SKM-1 (cell line): ENCODE data around the gene EVC.

Experiments used
- DNase-seq: peaks from one replicate; lab custom pipeline; 2025; ENCODE audit not compliant: unreplicated experiment; lab: John Stamatoyannopoulos, UW

EVC gene

DNA sequence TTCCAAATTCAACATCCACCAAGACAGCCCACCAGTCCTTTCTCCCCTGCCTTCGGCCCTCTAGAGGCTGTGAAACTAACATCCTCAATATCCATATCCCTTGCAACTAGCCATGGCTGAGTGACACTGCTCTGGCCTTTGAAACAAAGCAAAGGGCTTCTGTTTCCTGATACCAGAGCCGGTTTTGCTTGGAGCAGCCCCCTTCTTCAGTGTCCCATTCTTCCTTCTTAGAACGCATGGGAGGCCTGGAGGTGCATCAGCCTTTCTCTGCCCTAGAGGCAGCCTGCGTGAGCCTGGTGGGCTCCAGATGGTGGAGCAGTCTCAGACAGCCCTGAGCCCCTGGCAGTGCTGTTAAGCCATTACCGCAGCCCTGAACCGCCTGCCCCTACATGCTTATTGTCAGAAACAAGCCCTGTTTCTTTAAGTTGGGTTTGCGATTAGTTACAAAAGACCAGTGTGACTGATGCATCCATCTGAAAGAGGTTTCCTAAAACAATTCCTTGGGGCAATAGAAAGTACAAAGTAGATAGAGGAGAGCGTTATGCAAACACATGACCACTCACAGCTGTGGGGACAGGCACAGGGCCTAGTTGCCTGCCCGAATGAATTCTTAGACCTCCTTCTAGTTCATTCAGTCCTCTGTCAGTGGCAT is 74.1 kb downstream of the EVC start:
- no peak for DNase-seq

DNA sequence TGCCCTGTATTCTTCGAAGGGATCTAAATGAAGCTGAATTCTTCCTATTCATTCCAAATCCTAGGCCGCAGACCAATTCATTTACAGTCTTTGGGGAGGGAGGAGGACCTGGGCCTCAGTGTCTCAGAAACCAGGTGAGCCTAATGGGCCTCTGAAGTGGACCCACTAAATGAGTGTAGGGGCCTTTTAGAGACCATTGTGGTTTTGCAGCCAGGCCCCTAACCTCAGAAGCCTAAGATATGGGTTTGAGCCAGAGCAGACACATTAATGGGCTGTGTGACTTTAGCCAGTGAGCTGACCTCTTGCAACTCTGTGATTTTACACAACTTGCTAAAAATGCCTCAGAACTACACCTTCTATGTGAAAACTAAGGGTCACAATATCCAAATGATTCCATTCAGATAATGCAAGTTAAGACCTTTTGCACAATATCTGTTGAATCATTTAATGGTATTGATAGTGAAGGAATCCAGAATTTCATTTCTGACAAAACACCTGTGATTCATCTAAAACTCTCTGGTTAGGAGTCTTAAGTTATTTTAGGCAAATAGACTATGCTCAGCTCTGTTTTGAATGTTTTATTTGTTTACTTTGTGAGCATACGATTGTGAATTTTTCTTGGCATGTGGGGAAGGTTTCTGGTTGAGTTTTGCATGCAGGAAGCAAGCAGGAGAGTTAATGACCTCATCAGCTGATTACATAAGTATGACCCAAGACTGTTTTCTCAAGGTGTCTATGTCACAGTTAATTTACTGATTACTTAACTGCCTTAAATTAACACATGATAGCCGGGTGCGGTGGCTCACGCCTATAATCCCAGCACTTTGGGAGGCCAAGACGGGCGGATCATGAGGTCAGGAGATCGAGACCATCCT is 75.0 kb downstream of the EVC start:
- no peak for DNase-seq

DNA sequence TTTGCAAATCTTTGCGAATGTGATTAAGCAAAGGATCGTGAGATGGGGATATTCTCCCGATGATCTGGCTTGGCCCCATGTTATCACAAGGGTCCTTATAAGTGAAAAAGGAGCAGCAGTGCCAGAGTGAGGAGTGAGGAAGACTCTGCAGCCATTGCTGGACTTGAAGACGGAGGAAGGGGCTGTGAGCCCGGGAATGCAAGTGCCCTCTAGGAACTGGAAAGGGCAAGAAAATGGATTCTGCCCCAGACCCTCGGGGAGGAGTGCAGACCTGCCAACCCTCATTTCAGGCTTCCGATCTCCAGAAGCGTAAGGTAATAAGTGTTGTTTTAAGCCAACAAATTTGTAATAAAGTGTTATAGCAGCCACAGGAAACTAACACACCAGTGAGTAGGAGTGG is 76.3 kb downstream of the EVC start:
- no peak for DNase-seq

DNA sequence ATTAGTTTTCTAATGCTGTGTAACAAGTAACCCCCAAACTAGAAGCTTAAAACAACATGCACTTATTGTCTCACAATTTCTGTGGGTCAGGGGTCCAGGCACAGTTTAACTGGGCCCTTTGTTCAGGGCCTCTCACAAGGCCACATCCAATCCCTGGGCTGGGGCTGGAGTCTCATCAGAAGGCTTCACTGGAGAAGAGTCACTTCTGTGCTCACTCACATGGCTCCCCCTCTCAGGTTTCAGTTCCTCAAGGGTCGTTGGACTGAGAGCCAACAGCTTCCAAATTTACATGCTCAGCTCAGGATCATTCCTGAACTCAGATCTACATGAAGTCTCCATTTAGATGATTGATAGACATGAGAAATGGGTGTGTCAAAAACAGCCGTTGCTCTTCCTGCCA is 77.1 kb downstream of the EVC start:
- no peak for DNase-seq

DNA sequence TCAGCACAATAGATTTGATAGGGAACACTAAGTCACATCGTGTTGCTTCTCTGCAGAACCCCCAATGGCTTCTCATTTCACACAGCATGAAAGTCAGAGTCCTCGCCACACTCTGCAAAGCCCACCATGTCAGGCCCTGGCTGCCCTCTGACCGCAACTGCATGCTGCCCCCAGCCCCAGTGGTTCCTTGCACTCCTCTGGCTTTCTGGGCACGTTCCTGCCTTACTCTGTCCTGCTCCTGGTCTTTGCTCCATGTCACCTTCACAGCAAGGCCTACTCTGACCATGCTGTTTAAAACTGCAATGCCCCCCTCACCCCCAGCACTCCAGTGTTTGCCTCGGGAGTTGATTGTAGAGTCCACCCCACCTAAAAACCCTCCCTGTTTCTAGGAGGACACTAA is 78.1 kb downstream of the EVC start:
- DNase-seq, result no peak

DNA sequence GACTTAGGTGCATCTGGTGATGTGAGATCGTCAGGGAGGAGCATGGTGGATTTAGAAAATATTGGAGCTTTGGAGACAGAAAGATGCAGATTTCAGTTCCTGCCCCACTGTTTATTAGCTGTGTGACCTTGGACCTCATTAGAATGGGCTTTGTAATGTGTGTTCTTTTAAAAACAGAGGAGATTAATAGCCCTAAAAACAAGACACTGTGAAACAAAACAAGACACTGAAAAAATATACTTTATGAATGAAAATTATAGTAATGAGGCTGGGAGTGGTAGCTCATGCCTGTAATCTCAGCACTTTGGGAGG is 79.5 kb downstream of the EVC start:
- no peak for DNase-seq

DNA sequence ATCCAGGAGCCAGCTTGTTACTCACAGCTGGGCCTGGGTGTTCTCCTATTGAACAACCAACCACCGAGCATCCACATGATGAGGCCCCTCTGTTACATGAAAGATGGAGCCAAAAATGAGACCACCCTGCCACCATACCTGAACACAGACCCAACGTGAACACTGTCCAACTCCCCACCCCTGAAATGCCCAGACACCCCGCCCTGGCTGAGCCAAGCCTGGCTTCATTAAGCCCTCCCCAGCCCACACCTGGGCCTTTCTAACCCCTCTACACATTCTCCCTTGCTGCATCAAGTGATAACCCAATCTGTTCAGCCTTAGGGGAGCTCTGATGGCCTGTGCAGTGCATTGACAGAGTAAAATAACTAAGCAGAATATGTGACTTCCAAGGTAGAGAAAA is 80.7 kb downstream of the EVC start:
- DNase-seq, result no peak

DNA sequence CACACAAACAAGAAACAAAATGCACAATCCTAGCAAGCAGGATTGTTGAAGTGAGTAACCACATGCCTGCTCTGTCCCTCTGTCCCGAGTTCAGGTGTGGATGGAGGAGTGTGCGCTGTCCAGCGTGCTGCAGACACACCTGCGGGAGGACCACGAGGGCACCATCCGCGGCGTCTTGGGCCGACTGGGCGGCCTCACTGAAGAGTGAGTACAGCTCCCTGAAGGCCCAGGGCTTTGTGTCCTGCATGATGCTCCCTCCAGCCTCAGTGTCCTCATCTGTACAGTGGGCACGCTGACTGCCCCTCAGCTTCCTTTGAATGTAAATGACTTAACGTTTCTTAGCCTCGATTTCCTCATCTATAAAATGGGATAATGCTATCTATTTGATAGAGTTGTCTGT is 82.5 kb downstream of the EVC start:
- DNase-seq, result no peak

DNA sequence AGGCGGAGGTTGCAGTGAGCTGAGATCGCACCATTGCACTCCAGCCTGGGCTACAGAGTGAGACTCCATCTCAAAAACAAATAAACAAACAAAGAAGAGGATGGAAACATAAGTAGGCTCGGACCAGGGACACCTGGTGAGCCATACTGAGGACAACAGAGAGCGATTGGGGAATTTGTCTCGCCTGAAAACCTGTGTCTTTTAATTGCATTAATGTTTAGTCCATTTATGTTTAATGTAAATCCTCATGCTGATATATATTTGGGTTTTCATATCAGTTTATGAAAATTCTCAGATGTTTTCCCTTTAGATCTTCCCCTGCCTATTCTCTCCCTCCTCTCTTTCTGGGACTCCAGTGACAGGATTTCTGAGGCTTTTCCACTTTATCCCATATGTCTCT is 84.6 kb downstream of the EVC start:
- no peak for DNase-seq

DNA sequence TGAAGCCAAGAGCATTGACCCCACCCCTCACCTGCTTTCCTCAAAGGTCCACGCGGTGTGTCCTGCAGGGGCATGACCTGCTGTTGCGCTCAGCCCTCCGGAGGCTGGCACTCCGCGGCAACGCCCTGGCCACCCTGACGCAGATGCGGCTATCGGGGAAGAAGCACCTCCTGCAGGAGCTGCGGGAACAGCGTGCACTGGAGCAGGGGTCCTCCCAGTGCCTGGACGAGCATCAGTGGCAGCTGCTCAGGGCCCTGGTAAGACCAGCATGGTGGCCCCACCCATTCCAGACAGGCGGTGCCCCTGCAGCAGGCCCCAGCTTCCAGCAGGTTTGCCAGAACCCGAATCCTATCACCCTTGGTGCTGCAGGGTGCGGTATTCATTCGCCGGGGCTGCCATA is 86.0 kb downstream of the EVC start:
- no peak for DNase-seq

DNA sequence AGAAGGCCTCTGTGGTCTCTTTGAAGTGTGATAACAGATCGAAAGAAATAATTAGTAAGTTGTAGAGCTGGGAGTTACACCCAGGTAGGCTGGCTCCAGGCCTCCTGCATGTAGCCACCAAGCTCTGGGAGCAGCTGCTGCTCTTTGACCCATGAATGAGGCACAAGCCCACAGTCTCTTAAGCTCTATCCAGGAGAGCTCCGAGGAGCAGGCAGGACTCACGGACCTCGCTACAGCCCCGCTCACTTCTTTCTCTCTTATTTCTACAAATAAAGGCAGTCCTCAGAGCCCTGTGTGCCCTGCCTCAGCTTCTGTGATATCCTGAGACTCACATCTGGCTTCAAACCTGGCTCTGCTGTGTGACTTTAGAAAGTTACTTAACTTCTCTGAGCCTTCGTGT is 86.9 kb downstream of the EVC start:
- no peak for DNase-seq

DNA sequence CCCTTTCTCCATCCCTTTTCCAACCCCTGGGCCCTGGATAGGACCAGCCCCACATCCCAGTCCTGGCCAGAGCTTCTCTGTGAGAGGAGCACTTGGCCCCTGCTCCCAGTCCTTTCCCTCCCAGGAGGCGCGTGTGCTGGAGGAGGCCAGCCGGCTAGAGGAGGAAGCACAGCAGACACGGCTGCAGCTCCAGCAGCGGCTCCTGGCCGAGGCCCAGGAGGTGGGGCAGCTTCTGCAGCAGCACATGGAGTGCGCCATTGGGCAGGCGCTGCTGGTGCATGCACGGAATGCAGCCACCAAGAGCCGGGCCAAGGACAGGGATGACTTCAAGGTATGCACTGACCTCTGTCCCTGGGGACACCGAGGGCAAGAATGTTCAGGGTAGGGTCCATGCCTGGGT is 87.5 kb downstream of the EVC start:
- DNase-seq, result no peak

DNA sequence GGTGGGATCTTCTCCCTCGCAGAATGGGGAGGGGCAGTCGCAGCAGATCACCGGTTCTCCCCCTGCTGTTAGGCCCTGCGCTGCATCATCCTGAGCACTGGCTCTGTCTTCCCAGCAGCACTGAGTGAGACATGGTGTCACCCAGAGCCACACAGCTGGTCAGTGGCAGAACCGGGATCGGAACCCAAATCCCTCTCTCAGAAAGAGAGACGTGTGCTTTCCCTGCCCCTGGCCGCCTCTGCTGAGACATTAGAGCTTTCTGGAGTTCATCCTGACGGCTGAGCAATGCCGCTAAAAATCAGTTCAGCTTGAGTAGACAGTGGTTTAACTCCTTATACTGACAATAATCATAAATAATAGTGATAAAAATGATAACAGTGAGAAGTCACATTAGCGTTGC is 87.9 kb downstream of the EVC start:
- no peak for DNase-seq

DNA sequence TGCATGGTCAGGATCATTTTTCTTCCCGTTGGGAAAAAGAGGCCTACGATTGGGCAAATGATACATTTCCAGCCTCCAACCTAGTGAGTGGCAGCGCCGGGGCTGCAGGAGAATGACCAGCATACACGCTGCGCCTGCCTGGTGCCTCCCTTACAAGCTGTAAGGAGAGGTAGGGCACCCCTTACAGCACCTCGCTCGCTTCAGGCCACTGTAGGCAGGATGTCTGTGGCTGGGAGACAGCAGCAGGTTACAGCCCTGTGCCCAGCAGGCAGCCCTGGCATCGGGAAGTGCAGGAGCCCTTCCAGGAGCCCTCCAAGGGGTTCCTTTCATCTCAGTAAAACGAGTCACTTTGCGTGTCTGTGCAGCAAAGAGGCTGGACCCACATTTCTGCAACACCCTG is 88.4 kb downstream of the EVC start:
- no peak for DNase-seq

DNA sequence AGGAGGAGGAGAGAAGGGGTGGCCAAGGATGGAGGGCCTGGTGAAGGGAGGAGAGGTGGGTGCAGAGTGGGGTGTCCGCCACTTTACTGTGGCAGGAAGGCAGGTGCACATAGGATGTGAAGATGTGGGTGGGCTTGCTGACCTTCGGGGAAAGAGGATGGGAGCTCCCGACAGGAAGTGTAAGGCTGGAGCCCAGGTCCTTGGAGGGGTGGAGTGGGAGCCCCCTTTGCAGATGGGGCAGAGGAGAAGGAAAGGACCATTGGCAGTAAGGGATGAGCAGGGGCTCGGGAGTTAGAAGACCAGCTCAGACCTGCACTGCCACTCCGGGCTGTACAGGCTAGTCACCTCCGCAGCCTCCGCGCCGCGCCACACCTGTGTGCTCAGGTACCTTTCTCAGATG is 89.5 kb downstream of the EVC start:
- no peak for DNase-seq

DNA sequence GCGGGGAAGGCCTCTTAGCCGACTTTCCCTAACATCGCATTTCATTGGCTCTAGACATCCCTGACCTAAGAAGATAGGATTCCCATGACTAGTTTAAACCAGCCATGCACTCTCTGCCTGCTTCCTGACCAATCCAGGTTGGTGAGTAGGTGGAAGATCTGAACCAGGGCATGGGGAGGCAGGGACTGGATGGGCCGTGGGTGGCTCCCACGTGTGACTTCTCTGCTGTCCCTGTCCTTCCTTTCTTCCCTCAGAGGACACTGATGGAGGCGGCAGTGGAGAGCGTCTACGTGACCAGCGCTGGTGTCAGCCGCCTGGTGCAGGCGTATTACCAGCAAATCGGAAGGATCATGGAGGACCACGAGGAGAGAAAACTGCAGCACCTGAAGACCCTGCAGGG is 90.7 kb downstream of the EVC start:
- DNase-seq, result no peak

DNA sequence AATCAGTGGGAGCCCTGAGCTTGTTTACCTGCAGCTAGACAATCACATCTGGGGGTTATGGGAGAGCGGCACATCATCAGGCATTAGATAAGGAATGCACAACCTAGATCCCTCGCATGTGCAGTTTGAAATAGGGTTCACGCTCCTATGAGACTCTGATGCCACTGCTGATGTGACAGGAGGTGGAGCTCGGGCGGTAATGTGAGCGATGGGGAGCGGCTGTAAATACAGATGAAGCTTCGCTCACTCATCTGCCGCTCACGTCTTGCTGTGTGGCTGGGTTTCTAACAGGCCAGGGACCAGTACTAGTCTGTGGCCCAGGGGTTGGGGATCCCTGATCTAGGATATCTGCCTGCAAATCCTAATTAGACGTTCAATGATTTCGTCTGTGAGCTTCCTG is 91.6 kb downstream of the EVC start:
- DNase-seq, result no peak

DNA sequence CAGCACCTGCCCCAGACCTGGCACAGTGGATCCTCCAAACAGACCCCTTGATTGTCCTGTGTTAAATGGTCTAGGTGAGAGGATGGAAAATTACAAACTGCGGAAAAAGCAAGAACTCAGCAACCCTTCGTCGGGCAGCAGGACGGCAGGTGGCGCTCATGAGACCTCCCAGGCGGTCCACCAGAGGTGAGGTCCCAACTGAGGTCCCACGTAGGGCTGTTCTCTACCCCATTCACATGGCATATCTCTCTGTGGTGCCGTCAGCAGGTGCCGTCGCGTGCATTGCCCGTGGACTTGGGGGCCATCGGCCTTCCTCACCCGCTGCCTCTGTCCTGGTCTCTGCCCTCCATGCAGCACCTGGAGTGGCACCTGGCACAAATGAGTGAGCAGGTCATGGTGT is 93.7 kb downstream of the EVC start:
- DNase-seq, result no peak

DNA sequence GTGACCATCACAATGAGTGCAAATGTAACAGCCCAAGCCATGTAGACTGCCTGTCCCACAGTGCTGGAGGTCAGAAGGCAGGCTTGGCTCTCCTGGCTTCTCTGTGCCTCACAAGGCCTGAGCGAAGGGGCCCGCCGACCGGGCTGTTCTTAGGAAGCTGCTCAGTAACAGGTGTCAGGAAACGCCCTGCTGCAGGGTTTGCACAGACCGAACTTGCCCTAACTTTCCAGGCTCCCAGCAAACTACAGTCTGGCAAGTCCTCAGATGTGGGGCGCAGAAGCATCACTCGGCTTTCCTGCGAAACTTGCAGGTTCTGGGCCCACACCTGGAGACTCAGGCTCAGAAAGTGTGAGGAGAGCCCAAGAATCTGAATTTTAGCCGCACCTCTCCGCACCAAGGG is 94.3 kb downstream of the EVC start:
- no peak for DNase-seq

DNA sequence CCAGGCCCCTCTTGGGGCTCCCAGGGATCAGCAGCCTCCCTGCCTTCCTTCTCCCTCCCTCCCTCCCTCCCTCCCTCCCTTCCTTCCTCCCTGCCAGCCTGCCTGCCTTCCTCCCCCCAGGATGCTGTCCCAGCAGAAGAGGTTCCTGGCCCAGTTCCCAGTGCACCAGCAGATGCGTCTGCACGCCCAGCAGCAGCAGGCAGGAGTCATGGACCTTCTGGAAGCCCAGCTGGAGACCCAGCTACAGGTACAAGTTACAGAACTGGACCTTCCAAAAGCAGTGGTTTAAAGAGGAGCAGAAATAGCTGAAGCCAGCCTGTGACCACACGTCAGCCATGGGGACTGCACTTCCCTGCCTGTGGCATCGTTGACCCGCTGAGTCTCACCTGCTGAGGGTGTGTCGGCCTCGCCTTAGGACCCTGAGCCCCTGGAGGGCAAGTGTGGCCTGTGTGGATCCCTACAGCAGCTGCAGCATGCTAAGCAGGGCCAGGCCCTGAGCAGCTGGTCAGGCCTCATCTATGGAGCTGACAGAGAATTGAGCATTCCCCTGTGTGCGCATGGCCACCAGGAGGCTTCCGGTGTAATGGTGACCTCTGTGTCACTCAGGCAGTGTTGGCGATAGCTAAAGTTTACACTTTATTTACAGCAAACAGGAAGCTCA is 97.2 kb downstream of the EVC start:
- no peak for DNase-seq

DNA sequence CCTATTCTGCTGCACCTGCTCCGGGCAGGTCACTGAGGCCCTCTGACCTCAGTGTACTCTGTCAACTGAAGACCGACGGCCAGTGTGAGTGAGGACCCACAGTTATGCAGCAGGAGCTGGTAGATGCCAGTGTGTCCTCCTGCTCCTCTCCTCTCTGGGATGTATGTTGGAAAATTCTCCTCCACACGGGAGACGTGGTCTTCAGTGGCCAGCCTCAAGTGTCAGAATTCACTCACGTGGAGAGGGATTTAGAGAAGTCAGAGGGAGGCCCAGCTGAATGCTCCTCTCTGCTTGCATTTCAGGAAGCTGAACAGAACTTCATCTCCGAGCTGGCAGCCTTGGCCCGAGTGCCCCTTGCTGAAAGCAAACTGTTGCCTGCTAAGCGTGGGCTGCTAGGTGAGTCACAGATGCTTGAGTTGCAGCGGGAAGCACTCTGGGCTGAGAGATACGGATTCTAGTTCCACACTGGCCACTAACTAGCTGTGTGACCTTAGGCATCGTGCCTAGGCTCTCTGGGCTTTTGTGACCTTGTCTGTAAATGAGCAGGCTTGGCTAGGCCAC is 98.3 kb downstream of the EVC start:
- DNase-seq, result no peak

DNA sequence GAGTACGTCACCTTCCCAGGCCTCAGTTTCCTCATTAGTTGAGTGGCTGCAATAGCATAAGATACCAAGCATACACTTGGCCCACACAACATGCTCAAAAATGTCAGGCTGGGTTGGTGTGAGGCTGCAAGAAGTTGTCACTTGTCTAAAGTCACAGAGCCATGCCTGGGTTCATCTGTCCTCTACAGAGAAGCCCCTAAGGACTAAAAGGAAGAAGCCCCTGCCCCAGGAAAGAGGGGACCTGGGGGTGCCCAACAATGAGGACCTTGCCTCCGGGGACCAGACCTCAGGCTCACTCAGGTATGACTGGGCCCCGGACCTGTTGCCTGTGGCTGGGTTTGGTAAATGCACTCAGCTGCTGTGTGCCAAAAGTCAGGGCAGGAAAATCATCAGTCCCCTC is 99.2 kb downstream of the EVC start:
- DNase-seq, result no peak
